GM21619 (cell line): ENCODE measurements around the gene GIMD1.

Source experiments
- ATAC-seq: cut with Tn5 transposase; IDR thresholded peaks from one replicate; pipeline ENCODE4 v1.9.1; 2021; ENCODE audit not compliant: unreplicated experiment

GIMD1 gene

DNA sequence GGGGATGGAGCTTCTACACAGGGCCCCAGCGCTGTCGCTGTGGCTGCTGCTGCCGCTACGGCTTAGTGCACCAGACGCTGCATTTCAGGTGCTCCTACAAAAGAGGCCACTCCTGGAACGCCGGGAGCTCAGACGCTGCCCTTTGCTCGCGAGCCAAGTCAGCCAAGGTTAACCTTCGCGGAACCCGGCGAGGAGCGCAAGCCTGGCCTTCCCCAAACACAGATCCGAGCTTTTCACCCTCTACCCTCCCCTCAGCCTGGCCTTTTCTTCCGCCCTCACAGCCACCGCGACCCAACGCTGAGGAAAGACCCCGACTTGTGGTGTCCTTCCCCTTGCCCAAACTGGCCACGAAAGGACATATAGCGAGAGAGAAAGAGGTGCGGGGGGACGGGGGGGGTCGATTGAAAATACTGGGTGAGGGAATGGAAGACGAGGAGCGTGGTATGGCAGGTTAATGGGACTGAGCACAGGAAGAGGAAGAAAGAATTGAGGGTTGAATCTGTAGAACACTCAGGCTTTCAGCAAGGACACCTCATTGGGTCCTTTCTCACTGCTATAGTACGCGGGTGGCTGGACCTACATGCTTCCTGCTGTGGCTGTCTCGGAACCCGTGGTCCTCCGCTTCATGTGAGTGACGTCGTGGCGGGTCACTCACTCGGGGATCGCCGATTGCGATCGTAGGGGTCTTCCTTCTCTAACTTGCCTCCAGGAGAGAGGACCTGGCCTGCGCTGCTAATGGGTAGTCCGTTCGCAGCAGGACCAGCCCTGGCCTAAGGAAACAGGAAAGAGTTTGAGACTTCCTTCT, 52.4 kb downstream of the GIMD1 start, which contains the start of the genes AIMP1 and TBCK:
Gene AIMP1 (plus strand): TSS at position 583 of the 805 bp plus-strand sequence. CDS start 8,460 bp downstream, outside the sequence.
Gene TBCK (minus strand): TSS at position 242 of the 805 bp plus-strand sequence. CDS start 7,249 bp downstream, outside the sequence.
- ATAC-seq: peak; percentile 88

- peak; percentile 23 for ATAC-seq
Measured at GRCh38 chr4:106315476-106315967, 53.1 kb downstream of the GIMD1 start.

- ATAC-seq: no peak
Measured at GRCh38 chr4:106314960-106315359, 53.6 kb downstream of the GIMD1 start.

DNA sequence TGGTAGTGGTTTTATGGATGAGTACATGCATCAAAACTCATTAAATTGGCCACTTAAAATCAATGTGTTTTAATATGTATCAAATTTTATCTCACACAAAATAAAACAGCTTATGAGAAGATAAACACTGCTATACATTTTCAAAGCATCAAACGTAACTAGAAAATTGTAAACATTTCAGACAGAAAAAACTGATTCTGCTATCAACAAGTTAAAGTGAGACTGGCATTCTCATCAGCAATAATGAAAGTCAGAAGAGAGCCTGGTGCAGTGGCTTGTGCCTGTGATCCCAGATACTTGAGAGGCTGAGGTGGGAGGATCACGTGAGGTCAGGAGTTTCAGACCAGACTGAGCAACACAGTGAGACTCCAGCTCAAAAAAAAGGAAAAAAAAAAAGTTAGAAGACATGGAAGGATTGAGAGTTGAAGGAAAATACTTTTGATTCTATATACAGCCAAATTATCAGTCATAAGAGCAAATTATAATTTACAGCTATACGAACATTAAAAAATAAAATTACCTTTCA, 55.5 kb downstream of the GIMD1 start:
- ATAC-seq: no peak

GRCh38 chr4:106312377-106312776, 56.2 kb downstream of the GIMD1 start:
- ATAC-seq: no peak
